Limb (tissue), 2 donors: ENCODE results near the gene GCGR.

ENCODE experiments used
- DNase-seq, 2 donors: peaks; one replicate each; pipeline ENCODE4 v3.0.0-alpha.2; 2016; ENCODE audit errors: extremely low spot score in 2 of 2

GCGR gene

GRCh38 chr17:81803728-81804558 lies at the start of gene GCGR:
GCGR (plus strand) TSS chr17:81804150; CDS start chr17:81809019, 4,869 bp downstream.
- no peak for DNase-seq

DNA sequence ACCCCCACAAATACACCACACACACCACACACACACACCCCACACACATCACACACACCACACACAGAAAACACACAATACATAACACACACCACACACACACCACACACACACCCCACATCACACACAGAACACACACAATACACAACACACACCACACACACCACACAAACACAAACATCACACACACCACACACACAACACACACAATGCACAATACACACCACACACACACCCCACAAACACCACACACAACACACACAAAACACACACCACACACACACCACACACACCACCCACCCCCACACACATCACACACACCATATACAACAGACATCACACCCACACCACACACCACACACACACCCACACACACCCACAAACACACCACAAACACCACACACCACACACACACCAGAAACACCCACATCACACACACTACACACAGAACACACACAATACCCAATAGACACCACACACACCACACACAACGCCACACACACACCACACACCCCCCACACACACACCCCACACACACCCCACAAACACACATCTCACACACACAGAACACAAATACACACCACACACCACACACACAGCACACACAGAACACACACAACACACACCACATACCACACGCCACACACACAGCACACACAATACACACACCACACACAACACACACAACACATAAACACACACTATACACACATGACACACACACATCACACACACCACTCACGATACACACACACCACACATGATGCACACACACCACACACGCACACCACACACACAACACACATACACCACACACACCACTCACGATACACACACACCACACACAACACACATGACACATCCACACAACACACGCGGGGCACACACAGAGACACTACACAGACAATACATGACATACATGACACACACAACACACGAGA lies 11.0 kb upstream of the GCGR start:
- no peak for DNase-seq

GRCh38 chr17:81794074-81794476 lies 9.9 kb upstream of the GCGR start:
- DNase-seq = no peak

- no peak for DNase-seq
Observed at GRCh38 chr17:81794509-81794908, 9.4 kb upstream of the GCGR start.

GRCh38 chr17:81801327-81801726 lies 2.6 kb upstream of the GCGR start:
- DNase-seq = no peak

- DNase-seq = no peak
Observed at GRCh38 chr17:81802048-81802758, 1.7 kb upstream of the GCGR start.

DNA sequence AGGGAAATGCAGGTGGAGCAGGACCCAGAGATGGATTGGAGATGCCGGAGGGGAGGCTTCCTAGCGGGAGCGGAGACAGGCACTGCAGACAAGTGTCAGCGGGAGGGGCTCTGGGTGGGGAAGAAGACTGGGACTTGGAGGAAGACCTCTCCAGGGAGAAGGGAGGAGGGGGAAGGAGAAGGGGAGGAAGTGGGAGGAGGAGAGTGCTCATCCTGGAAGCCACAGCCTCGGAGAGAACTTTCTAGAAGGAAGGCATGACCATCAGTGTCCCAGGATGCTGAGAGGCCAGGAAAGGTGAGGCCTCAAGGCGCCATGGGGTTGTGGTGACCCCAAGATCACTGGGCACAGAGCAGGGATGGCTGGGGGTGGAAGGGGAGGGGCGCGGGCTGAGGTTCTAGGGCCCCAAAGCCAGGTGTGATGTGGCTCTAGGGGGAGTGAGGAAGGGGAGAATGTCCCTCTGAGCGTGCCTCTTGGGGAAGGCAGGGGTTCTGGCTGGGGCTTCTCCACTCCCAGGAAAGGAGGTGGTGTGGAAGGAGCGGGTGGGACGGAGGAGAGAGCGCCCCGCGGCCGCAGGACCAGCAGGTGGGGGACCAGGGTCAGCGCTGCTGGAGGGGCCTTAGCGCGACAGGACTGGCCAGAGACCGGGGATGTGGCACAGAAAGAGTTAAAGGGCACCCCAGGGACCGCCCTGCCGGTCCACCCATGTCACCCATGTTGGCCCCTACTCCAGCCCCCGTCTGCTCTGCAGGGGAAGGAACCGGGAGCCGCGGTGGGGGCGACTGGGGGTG lies 900 bp upstream of the GCGR start:
- no peak for DNase-seq

GRCh38 chr17:81804559-81805399 lies 829 bp downstream of the GCGR start:
- DNase-seq = no peak

DNA sequence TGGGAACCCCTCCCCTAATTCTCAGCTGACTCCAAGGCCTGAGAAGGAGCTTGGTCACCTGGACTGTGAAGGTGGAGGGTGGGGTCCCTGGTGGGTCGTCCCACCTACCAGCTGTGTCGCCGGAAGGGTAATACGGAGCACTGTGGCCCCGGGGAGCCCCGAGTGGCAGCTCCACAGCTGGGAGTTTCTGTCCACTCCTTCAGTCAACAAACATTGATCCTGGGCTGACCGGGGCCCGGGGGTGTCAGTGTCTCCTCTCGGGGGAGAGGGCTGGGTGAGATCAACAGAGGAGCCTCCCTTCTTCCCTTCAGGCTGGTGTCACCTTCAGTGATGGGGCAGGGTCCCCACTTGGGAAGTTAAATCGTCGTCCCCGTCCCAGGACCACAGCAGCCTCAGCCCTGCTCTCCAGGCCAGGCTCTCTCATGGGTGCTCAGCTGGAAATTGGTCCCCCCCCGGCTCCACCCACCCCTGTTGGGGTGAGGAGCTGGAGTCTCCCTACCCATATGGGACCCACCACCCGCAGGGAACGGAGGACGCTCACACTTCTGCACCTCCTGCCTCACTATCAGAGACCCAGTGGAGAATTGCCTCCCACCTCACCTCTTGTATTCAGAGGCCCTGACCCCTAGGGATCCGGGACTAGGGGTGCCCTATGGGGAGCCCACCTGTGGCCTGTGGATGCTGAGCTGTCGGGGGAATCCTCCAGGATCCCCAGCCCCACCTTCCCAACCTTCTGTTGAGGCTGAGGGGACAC lies 1.9 kb downstream of the GCGR start:
- DNase-seq = no peak

DNA sequence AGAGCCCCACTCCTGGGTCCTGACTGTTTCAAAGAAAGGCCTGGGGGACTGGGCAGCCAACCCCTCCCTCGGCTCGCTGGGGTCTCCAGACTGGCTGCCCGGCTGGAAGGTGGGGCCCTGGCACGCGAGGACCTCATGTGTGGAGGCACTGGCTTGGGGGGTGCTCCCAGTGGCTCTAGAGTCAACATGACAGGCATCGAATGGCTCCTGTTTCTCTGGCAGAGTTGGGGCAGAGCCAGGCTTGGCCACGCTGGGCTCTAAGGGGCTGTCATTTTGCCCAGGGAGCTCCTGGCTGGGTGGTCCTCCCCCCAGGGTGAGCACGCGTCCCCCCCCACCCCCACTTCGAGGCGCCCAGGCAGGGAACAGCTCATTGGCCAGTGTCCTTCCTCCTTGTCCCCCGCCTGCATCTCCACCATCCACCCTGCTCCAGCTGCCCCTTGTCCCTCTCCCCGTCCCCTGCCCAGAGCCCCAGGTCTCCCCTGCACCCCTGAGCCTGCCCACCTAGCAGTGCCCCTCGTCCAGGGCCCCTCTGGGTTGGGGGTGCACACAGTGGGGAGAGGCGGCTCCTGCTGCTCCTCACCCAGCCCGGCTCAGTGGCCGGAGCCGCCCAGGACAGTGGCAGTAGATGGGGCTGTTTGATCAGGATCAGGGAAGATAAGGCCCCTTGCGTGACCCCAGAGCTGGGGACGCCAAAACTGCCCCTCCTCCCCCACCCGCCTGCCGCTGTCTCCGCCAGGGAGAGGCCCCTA lies 2.7 kb downstream of the GCGR start:
- no peak for DNase-seq

DNA sequence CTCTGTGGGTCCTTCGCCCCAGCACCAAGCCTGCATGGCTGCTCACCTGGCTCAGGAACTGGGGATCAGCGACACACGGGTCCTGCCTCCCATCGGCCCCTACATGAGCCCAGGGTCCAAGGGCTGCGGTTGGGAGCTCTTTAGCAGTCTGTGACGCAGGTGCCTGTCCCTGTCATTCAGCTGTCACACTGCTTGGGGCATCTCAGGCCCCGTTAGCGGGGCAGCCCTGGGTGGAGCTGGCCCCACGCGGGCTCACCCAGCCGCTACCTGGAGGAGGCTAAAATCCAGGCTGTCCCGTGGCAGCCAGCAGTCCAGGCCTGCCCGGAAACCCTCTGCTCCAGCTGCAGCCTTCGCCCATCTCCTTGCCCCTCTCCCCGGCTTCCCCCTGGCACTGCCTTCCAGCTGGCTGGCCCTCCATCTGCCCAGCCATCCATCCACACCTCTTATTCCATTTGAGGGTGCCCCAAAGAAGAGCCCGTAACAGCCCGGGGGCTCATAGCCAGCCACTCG lies 3.3 kb downstream of the GCGR start:
- DNase-seq = no peak

- no peak for DNase-seq
Observed at GRCh38 chr17:81807839-81808238, 3.9 kb downstream of the GCGR start.

DNA sequence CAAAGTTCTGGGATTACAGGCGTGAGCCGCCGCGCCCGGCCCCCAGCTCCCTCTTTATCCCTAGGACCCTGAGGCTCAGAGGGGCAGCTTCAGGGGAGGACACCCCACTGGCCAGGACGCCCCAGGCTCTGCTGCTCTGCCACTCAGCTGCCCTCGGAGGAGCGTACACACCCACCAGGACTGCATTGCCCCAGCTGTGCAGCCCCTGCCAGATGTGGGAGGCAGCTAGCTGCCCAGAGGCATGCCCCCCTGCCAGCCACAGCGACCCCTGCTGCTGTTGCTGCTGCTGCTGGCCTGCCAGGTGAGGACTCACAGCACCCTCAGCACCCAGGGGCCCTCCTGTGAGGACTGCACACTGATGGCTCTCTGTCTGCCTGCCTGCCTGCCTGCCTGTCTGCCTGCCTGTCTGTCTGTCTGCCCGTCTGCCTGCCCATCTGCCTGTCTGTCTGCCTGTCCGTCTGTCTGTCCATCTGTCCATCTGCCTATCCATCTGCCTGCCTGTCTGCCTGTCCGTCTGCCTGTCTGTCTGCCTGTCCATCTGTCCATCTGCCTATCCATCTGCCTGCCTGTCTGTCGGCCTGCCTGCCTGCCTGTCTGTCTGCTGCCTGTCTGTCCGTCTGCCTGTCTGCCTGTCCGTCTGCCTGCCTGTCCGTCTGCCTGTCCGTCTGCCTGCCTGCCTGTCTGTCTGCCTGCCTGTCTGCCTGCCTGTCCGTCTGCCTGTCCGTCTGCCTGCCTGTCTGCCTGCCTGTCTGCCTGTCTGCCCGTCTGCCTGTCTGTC lies 5.0 kb downstream of the GCGR start:
- DNase-seq = no peak

DNA sequence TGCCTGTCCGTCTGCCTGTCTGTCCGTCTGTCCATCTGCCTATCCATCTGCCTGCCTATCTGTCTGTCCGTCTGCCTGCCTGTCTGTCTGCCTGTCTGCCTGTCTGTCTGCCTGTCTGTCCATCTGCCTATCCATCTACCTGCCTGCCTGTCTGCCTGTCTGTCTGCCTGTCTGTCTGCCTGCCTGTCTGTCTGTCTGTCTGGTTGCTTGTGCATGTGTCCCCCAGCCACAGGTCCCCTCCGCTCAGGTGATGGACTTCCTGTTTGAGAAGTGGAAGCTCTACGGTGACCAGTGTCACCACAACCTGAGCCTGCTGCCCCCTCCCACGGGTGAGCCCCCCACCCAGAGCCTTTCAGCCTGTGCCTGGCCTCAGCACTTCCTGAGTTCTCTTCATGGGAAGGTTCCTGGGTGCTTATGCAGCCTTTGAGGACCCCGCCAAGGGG lies 5.6 kb downstream of the GCGR start:
- no peak for DNase-seq

DNA sequence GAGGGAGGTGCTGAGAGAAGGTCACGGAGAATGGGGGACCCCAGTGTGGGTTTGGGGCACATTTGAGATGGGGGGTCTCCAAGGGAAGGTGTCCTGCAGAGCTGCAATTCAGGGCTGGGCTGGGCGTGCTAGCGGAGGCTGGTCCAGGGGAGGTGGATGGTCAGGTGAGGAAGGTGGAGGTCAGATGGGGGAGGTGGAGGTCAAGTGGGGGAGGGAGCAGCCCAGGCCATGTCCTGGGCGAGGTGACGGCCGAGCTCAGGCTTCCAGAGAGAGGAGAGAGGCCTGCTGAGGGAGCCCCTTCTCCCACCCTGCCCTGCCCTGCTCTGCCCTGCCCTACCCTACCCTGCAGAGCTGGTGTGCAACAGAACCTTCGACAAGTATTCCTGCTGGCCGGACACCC lies 6.5 kb downstream of the GCGR start:
- no peak for DNase-seq

DNA sequence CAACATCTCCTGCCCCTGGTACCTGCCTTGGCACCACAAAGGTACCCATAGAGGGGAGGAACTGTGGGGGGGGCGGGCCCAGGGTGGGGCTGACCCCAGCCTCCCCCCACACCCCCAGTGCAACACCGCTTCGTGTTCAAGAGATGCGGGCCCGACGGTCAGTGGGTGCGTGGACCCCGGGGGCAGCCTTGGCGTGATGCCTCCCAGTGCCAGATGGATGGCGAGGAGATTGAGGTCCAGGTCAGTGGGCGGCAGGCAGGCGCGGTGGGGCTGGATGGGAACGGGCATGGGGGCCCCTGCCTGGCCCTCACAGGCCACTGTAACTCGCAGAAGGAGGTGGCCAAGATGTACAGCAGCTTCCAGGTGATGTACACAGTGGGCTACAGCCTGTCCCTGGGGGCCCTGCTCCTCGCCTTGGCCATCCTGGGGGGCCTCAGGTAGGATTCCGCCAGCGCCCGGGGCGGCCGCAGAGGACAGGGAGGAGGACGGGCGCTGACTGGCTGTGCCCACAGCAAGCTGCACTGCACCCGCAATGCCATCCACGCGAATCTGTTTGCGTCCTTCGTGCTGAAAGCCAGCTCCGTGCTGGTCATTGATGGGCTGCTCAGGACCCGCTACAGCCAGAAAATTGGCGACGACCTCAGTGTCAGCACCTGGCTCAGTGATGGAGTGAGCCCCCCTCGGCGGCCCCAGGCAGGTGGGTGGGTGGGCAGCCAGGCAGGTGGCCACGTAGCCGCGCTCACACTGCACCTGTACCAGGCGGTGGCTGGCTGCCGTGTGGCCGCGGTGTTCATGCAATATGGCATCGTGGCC lies 7.1 kb downstream of the GCGR start:
- DNase-seq = no peak
